Smooth muscle cell (in vitro differentiated cells): Measurements from ENCODE around the gene COX5A. TPM values are rescaled to one million over a fixed set of nuclear protein-coding genes. Genes with fewer than 3 reads are reported as not detected.

Experiments
- DNase-seq: peaks from one replicate; lab custom pipeline; 2025; ENCODE audit not compliant: unreplicated experiment; lab: John Stamatoyannopoulos, UW
- H2AFZ ChIP-seq: fragments of 200-600 bp; sonication (generic); 2 replicates; pipeline ENCODE4 v1.6.0; 2016; ENCODE audit warnings: antibody characterized with exemption, low read depth, mild to moderate bottlenecking
- H3F3A ChIP-seq: fragments of 200-600 bp; sonication (generic); 2 replicates; pipeline ENCODE4 v1.6.0; 2017; ENCODE audit warnings: antibody characterized with exemption, low read depth
- H3K27ac ChIP-seq: fragments of 200-600 bp; sonication (generic); 2 replicates; pipeline ENCODE4 v1.5.1; 2016; ENCODE audit warnings: low read depth, mild to moderate bottlenecking
- H3K27me3 ChIP-seq: fragments of 200-600 bp; sonication (generic); 2 replicates; pipeline ENCODE4 v1.6.1; 2016; ENCODE audit warnings: low read depth, mild to moderate bottlenecking
- H3K36me3 ChIP-seq: fragments of 200-600 bp; sonication (generic); 2 replicates; pipeline ENCODE4 v1.5.1; 2016; ENCODE audit warnings: low read depth
- H3K4me1 ChIP-seq: fragments of 200-600 bp; sonication (generic); 2 replicates; pipeline ENCODE4 v1.5.1; 2016; ENCODE audit warnings: low read depth
- H3K4me2 ChIP-seq: fragments of 200-600 bp; sonication (generic); 2 replicates; pipeline ENCODE4 v1.6.0; 2016; ENCODE audit warnings: mild to moderate bottlenecking
- H3K4me3 ChIP-seq: fragments of 200-600 bp; sonication (generic); 2 replicates; pipeline ENCODE4 v1.5.1; 2016; ENCODE audit warnings: mild to moderate bottlenecking
- H3K79me2 ChIP-seq: fragments of 200-600 bp; sonication (generic); 2 replicates; pipeline ENCODE4 v1.6.0; 2016; ENCODE audit warnings: low read depth, mild to moderate bottlenecking
- H3K9ac ChIP-seq: fragments of 200-600 bp; sonication (generic); 2 replicates; pipeline ENCODE4 v1.6.0; 2016; ENCODE audit warnings: low read depth
- H3K9me3 ChIP-seq: fragments of 200-600 bp; sonication (generic); replicated peaks from 2 replicates; pipeline ENCODE4 v1.5.1; 2016; ENCODE audit warnings: low read depth
- H4K20me1 ChIP-seq: fragments of 200-600 bp; sonication (generic); 2 replicates; pipeline ENCODE4 v1.6.0; 2016; ENCODE audit warnings: low read depth
- CTCF ChIP-seq: fragments of 200-600 bp; sonication (generic); IDR thresholded peaks from 2 replicates; pipeline ENCODE4 v1.5.1; 2017; ENCODE audit warnings: borderline replicate concordance, mild to moderate bottlenecking, antibody characterized with exemption; ENCODE audit not compliant: insufficient read depth, poor library complexity, severe bottlenecking
- WGBS: methylation state at CpG from one replicate; pipeline ENCODE4 v1.1.7; 2016; ENCODE audit warnings: low lambda C conversion rate; 5-methylcytosine and 5-hydroxymethylcytosine counted together
- polyA plus RNA-seq: library from polyadenylated mRNA; unstranded; fragments of >200 nt; fragmentation: Nextera tagmentation; extraction: Ambion mirVana; gene quantifications from 2 replicates; pipeline ENCODE4 v1.2.1, GENCODE V29; 2016
- total RNA-seq: library from RNA; depleted of rRNA; stranded (reverse); fragments of >200 nt; gene quantifications from 2 replicates; pipeline ENCODE4 v1.2.3, GENCODE V29; 2014

The COX5A gene
- total and polyA plus RNA-seq, 2 experiments from 2014 or later: 154 to 325 TPM

GRCh38 chr15:74956648-74957475 is 19.0 kb upstream of the COX5A start, which contains the start of gene RPP25:
TSS of gene RPP25 (minus strand) at chr15:74956772. CDS start at chr15:74956583, 189 bp downstream.
- Histone ChIP-seq H3K27me3 (peaks cover 6% of the 10 kb centered on the region), H3K36me3 (no peaks in the 10 kb centered on the region), H3K4me2 (peak within 1 kb of the TSS; percentile 96), H3K4me1 (peaks cover 23% of the 10 kb centered on the region), H3F3A (peaks cover 14% of the 10 kb centered on the region), H4K20me1 (peaks cover 19% of the 10 kb centered on the region), H2AFZ (peak within 1 kb of the TSS; percentile 80), H3K79me2 (no peaks in the 10 kb centered on the region), H3K9ac (peak within 1 kb of the TSS; percentile 67), H3K9me3 (no peaks in the 10 kb centered on the region), H3K27ac (peak within 1 kb of the TSS; percentile 81), H3K4me3 (peak within 1 kb of the TSS; percentile 60)
- WGBS: under 1% methylated on average over 60 of the region's 83 CpGs
- TF ChIP-seq CTCF: no peak
- peak; percentile 92 for DNase-seq

GRCh38 chr15:74955796-74956647 is 18.1 kb upstream of the COX5A start:
- Histone ChIP-seq H3K27me3 (peaks cover 6% of the 10 kb centered on the region), H3K27ac (peak overlapping the region; percentile 68), H3K79me2 (no peaks in the 10 kb centered on the region), H3K36me3 (no peaks in the 10 kb centered on the region), H3K9me3 (no peaks in the 10 kb centered on the region), H2AFZ (peak overlapping the region; percentile 80), H4K20me1 (peaks cover 23% of the 10 kb centered on the region), H3F3A (peaks cover 18% of the 10 kb centered on the region), H3K4me1 (peaks cover 23% of the 10 kb centered on the region), H3K9ac (peak overlapping the region; percentile 17), H3K4me2 (peak overlapping the region; percentile 96), H3K4me3 (peak overlapping the region; percentile 60)
- TF ChIP-seq CTCF: peak; percentile 22
- DNase-seq: peak; percentile 62
- 4% methylated on average over 88 of the region's 88 CpGs for WGBS

- 24% methylated on average over 8 of the region's 8 CpGs for WGBS
- peak; percentile 59 for DNase-seq
- Histone ChIP-seq H2AFZ (no peak overlapping the region), H3K9me3 (no peaks in the 10 kb centered on the region), H3K4me1 (peaks cover 23% of the 10 kb centered on the region), H4K20me1 (peaks cover 29% of the 10 kb centered on the region), H3K27me3 (peaks cover 6% of the 10 kb centered on the region), H3K79me2 (no peaks in the 10 kb centered on the region), H3F3A (peaks cover 18% of the 10 kb centered on the region), H3K36me3 (no peaks in the 10 kb centered on the region), H3K4me3 (peak overlapping the region; percentile 60), H3K9ac (no peak overlapping the region), H3K27ac (peak overlapping the region; percentile 68), H3K4me2 (peak overlapping the region; percentile 96)
- no peak for TF ChIP-seq CTCF
Measured at GRCh38 chr15:74955017-74955416, 17.1 kb upstream of the COX5A start.
